GM18873 (cell line): Measurements from ENCODE around the gene PDE4A.
"Not testable (repeated sequence)": the region's sequence is repeated elsewhere in the genome, so short reads cannot be mapped to it uniquely, and the experiment has no call there.

Experiments
- ATAC-seq: cut with Tn5 transposase; IDR thresholded peaks from one replicate; pipeline ENCODE4 v1.9.1; 2021; ENCODE audit warnings: mild to moderate bottlenecking, moderate library complexity, moderate number of reproducible peaks; ENCODE audit not compliant: unreplicated experiment, low FRiP score

Gene PDE4A

DNA sequence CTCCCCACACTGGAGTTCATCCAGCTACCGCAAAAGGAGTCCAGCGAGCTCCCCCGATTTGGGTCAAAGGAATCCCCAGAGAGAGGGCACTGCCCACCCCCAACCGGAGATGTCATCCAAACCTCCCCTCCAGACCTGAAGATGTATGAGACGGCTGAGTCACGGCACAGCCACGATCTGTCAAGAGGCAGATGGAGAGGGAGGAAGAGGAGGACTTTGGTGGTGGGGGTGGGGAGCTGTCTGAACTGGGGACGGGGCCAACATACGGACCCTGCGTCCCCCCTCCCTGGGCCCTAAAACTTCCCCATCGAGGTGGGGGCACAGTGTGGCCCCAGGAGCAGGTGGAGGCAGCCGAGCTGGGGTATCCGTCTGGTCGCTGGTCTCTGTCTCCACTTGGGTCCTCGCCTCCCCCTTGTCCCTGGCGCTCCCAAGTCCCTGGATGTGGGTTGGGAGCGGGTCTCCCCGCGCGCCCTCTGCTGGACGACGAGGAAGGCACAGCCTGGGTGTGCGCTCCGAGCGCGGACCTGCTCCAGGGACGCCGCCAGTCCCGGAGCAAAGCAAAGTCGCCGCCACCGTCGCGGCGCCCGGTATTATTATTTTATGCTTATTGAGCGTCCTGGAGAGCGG is 3.8 kb downstream of the PDE4A start:
- no peak for ATAC-seq

DNA sequence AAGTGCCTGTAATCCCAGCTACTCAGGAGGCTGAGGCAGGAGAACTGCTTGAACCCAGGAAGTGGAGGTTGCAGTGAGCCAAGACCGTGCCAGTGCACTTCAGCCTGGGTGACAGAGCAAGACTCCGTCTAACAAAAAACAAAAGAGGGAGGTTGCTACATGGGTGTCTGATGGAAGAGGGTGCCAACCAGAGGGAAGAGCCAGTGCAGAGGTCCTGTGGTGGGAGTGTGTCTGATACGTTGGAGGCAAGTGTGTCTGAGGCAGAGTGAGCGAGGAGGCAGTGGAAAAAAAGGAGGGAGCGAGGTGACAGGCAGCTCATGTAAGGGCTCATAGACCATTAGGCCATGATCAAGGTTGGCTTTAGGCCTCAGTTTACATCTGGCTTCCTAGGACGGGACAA is 6.8 kb downstream of the PDE4A start:
- no peak for ATAC-seq

DNA sequence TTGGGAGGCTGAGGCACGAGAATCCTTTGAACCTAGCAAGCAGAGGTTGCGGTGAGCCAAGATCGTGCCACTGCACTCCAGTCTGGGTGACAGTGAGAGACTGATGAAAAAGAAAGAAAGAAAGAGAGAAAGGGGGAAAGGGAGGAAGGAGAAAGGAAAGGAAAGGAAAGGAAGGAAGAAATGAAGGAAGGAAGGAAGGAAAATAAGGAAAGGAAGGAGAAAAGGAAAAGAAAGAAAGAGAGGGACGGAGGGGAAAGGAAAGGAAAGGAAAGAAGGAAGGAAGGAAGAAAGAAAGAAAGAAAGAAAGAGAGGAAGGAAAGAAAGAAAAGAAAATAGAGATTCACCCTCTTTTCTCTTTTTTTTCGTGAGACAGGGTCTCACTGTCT is 8.7 kb downstream of the PDE4A start:
- no peak for ATAC-seq

DNA sequence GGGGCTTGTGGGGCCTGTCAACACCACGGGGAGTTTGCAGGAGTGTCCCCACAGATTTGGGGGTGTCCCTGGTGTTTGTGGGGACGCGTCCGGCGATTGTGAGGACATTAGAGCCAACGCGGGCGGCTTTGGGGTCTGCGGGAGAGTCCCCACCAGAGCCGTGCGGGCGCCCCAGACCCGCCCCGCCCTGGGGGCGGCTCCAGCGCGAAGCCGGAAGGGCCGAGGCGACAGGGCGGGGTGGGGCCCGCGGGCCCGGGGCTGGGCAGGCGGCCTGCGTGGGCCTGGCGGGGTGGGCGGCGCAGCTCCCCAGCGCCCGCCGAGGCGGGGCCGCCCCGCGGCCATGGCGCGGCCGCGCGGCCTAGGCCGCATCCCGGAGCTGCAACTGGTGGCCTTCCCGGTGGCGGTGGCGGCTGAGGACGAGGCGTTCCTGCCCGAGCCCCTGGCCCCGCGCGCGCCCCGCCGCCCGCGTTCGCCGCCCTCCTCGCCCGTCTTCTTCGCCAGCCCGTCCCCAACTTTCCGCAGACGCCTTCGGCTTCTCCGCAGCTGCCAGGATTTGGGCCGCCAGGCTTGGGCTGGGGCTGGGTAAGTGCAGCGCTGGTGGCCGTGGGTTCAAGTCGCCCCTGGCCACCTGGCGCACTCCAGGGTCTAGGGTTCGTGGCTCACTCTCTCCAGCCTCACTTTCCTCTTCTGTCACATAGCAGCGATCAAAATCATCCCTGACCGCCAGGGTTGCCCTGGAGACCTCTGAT is 10.3 kb downstream of the PDE4A start:
- no peak for ATAC-seq

DNA sequence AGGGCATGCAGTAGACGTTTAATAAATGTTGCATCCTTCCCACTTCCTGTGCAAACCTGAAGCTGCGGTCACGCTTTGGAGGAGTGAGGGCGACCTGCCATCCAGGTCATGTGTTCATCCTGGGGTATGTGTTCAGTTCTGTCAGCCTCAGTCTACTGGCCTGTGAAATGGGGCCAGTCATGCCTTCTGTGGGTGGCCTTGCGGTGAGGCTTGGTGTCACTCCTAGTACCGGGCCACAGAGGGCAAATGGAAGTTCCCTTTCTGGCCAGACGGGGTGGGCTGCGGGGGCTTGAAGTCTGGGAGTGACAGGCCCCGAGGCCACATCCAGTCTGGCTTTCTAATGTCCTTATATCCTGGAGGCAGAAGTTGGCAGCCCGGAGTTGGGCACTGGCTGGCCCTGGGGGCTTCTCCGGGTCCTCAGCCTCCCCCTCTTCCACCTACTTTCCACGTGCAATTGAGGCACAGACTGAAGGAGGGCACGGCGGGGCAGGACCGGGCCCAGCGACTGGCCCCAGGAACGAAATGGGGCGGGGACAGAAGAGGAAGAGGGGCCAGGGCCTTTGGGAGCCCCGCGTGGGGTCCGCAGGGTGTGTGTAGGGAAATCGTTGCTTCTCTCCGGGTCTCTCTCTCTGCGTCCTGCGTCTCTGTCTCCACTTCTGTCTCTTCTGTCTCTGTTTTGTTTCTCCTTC is 11.1 kb downstream of the PDE4A start:
- ATAC-seq: no peak

DNA sequence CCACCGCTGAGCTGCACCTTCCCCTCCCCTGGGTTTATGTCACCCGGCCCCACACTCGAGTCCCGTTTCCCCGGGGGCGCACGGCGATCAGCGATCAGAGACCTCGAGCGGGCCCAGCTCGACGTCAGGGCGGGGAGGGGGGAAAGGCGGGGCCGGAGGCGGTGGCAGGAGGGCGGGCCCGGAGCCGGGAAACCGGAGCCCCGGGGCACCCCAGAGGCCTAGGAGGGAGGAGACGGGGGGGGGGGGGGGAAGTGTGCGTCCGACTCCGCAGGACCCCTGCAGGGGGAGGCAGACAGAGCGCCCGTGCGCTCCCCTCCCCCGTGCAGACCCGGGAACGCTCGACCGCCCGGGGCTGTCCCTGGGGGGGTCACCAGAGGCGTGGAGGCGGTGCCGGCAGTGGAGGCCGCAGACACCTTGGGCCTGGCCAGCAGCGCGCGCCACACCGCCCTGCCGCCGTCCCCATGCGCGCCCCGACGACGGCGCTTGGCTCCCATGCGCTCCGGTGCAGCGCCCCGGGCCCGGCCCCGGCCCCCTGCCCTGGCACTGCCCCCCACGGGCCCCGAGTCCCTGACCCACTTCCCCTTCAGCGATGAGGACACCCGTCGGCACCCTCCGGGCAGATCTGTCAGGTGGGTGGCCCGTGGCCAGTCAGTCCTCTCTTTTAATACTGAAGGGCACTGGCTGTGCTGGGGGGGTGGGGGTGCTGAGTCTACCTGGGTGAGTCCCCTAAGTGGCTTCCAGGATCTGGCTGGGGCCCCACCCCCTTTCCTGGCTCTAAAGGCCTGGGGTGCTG is 11.8 kb downstream of the PDE4A start:
- ATAC-seq: no peak

DNA sequence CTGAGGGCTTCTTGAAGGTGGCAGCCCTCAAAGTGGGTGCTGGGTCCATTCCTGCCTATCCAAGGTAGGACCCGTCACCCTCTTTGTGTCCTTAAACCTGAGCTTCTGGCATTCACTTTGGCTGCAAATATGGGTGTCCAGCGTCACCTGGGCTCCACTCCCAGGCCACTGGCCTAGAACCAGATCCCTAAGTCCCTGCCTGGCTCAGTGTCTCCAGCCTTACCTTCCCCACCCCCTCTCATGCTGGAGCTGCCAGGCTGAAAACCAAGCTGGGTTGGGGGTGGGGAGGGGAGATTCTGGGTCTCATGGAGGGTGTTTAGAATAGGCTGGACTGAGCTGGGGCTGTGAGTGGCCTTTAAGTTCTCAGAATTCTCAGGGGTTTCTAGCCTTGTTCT is 12.4 kb downstream of the PDE4A start:
- ATAC-seq: no peak

DNA sequence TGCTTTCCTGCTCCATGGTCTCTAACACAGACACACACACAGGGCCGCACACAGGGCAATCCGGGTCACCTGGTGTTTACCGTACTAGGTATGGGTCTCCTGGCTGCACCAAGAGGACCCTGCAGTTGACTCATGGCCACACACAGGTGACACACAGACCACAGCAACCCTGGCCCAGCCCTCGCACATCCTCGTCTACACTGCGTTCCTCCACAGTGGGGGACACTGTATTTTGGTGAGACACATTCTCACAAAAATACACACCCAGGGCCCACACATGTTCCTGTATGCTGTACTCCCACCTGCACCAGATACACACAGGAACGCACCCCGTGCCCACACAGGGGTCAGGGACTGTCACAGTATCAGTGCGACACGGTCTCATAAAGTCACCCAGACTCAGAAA is 12.8 kb downstream of the PDE4A start:
- ATAC-seq: no peak

DNA sequence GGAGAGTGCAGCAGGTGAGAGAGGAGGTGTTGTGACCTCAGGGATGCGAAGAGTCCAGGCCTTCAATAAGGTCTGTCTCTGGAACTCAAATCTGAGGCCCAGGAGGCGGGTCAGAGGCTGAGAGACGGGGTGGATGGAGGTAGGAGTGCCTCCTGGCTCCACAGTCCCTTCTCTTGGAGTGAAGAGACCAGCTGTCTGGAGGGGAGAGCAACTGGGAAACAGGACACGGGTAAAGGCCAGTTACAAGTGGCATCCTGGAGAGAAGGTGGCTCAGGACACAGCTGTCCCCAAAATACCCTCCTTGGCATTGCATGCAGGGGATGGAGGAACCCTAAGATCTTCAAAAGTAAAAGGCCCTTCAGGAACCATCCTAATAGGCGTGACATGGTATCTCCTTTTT is 19.2 kb downstream of the PDE4A start:
- ATAC-seq: no peak

DNA sequence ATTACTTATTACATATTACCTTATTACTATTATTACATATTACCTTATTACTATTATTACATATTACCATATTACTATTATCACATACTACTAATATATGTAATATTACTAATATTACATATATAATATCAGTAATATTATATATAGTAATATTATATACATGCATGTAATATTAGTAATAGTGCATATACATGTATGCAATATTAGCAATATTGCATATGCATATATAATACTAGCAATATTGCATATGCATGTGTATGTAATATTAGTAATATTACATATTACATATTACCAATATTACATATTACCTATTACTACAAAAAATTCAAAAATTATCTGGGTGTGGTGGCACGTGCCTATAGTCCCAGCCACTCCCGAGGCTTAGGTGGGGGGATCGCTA is 22.4 kb downstream of the PDE4A start:
- no peak for ATAC-seq

DNA sequence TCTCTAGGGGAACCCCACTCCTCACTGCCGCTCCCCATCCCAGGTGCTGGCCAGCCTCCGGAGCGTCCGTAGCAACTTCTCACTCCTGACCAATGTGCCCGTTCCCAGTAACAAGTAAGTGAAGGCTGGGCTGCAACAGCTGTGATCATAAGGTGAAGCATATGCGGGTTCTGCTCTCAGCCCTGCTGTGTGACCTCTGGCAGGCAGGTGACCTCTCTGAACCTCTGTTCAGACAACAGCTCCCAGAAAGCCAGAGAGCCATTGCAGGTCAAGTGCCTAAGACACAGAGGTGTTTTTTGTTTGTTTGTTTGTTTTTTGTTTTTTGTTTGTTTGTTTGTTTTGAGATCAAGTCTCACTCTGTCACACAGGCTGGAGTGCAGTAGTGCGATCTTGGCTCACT is 28.7 kb downstream of the PDE4A start:
- no peak for ATAC-seq

DNA sequence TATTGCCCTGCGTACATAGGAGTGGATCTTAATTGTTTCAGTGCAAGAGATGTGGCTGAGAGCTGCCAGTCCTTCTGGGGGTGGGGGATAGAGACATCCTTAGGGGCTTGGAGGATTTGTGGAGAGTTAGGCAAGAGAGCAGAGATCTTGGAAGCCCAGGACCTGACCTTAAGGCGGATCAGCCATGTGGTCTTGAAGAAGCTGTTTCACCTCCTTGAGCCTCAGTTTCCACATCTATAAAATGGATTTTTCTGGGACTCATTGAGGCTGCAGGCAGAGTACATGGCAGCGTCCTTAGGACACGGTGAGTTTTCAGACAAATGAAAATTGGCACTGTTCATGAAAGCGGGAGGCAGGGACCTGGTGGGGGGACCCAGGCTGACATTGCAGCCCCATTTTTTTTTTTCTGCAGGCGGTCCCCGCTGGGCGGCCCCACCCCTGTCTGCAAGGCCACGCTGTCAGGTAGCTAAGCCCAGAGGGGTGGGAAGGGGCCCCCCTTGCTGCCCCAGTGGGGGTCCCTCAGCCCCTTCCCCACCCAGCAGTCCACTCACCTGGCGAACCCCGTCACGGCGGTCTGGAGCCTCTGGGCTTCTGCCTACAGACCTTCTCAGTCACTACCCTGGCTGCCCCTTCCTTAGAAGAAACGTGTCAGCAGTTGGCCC is 30.0 kb downstream of the PDE4A start:
- ATAC-seq: no peak

DNA sequence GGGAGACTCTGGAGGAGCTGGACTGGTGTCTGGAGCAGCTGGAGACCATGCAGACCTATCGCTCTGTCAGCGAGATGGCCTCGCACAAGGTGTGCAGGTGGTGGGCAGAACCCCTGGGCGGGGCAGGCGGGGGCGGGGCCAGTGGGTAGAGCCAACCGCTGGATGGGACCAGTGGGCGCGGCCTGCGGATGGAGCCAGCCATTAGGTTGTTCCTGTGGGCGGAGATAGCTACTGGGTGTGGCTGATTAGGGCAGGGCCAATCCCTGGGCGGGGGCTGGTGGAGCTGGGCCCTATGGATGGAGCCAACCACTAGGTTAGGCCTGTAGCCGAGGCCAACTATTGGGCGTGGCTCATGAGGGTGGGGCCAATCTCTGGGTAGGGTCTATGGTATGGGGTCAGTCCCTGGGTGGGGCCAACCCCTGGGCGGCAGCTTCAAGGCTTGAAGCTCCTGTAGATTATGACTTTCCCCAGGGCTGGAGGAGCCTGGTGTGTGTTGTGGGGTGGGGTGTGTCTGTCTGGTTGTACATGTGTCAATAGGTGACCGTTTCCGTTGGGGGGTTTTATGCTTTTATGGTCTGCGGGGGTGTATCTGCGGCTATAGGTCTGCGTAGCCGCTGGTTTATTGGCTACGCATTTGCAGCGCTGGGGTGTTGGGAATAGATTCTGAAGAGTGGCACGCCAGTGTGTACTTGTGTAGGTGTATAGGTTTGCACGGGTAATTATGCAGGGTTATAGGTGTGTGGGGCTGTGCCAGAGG is 30.7 kb downstream of the PDE4A start:
- no peak for ATAC-seq

DNA sequence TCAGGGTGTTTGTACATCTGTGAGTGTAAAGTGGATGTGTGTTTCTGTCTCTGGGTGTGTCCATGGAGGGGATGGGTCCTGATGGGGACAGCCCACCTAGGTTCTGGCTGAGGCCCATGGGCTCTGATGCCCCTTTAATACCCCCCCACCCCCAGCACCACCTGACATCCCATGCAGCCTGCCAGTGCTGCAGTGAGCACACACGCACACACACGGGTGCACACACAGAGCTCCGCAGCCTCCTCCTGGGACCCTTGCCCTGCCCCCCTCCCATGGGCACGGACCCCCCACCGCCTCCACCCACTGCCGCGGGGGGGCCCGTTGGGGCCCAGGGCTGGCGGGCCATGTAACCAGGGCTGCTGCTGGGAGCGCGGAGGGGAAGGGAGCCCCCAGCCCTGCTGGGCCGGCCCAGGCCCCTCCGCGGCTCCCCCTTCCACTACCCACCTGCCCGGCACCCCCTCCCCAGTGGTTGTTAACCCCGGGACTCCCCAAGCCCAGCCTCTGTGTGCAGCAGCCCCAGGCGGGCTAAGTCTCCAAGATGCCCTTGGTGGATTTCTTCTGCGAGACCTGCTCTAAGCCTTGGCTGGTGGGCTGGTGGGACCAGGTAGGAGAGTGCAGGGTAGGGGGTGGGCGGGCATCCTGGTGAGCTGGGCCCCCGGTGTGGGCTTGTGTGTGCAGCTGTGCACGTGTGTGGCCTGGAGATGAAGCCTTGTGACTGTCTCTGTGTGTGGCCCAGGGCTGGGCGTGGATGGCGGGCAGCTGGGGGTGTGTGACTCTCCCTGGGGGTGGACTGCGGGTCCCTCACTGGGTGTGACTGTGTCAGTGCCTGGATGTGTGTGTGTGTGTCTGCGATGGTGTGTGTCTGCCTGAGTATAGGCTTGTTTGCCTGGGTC is 32.6 kb downstream of the PDE4A start:
- no peak for ATAC-seq

DNA sequence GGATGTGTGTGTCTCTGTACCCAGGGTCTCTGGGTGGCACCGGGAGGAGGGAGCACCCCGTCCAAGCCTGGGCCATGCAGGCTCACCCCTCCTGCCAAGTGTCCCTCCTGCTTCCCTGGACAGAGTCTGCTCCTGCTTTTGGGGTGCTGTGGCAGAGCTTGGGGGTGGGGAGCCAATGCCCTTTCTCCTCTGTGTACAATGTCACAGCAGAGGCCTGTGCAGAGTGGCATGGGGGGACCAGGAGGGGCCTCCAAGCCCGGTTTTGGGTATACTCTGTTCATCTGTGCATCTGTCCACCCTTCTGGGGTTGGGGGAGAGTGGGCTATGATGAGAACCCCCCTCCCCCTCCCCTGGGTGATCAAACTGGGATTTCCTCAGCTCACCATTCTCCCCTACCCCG is 33.5 kb downstream of the PDE4A start:
- ATAC-seq: no peak

DNA sequence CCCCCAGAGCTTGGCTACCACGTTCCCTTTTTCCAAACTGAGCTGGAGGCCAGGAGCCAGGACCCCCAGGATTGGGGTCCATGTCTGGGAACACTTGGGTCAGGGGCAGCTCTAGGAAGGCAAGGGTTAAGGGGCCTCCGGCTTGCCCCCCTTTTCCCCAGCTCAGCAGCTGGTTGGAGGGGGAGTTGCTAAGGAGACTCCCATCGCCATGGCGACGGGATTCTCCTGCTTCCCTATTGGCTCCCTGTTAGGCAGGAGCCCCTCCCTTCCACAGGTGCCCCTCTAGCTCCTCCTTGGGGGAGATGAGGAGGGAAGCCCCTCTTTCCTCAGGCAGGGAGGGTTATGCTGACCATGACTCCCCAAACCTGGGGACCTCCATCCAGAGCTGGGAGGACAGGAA is 33.9 kb downstream of the PDE4A start:
- ATAC-seq: no peak

DNA sequence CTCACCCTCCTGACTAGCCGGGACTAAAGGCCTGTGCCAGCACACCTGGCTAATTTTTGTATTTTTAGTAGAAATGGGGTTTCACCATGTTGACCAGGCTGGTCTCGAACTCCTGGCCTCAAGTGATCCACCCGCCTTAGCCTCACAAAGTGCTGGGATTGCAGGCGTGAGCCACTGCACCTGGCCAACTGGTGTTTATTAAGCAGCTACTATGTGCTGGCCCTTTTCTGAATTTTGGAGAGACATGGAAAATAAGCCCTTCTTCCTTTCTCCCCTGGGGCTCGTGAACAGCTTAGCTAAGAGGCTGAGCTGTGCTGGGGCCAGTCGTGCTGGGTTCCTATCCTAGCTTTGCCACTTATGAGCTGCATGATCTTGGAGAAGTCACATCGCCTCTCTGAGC is 38.4 kb downstream of the PDE4A start:
- ATAC-seq: not testable (repeated sequence)

DNA sequence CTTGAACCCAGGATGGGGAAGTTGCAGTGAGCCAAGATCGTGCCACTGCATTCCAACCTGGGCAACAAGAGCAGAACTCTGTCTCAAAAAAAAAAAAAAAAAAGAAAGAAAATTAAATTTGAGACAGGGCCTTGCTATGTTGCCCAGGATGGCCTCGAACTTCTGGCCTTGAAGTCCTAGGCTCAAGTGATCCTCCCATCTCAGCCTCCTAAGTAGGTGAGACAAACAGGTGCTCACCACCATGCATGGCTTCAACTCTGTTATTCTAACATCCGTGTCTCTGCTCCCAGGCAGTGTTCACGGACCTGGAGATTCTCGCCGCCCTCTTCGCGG is 40.3 kb downstream of the PDE4A start:
- ATAC-seq: no peak
